B cell (primary cell): ENCODE results near the gene RAB17. TPM values are rescaled to one million over a fixed set of nuclear protein-coding genes. Genes with fewer than 3 reads are reported as not detected.

ENCODE experiments used
- ATAC-seq: fragments of 200-7000 bp; cut with Tn5 transposase; one replicate; pipeline ENCODE4 v1.10.0; 2021; ENCODE audit warnings: low read depth, mild to moderate bottlenecking, moderate number of reproducible peaks, moderate library complexity
- CTCF ChIA-PET: fragments of 350-600 bp; sonication (Branson Sonifier 250); formaldehyde crosslinking; loops from one replicate; lab custom pipeline; 2021; ENCODE audit warnings: antibody characterized with exemption, inconsistent platforms; lab: Charles Lee
- POLR2A ChIA-PET: fragments of 350-600 bp; sonication (Branson Sonifier 250); formaldehyde crosslinking; loops from one replicate; lab custom pipeline; 2021; ENCODE audit warnings: antibody characterized with exemption; lab: Charles Lee
- DNase-seq: peaks from one replicate; pipeline ENCODE4 v3.0.0; 2013
- H2AFZ ChIP-seq: 2 replicates; pipeline ENCODE4 v1.6.1; 2012; ENCODE audit warnings: mild to moderate bottlenecking, low read depth, low read length; ENCODE audit not compliant: insufficient read depth, poor library complexity, severe bottlenecking
- H3K27ac ChIP-seq, 2 donors: 1 replicate in 1 of 2; 2 replicates in 1 of 2; pipeline ENCODE4 v1.5.1; 2012 to 2013; ENCODE audit warnings: low read length in 2 of 2, mild to moderate bottlenecking in 2 of 2, moderate library complexity in 1 of 2
- H3K27me3 ChIP-seq, 4 experiments: fragments of 200-600 bp in 1 of 4; sonication (generic) in 1 of 4; replicated peaks in 1 of 4; 1 replicate in 2 of 4; 2 replicates in 2 of 4; pipeline versions ENCODE4 v1.6.1 to v1.7.0; 2013 to 2016; ENCODE audit warnings: low read length in 3 of 4, mild to moderate bottlenecking in 2 of 4, mixed read lengths in 1 of 4, moderate library complexity in 1 of 4; ENCODE audit not compliant: insufficient read depth in 4 of 4, control insufficient read depth in 3 of 4; ENCODE audit errors: control extremely low read depth in 1 of 4
- H3K36me3 ChIP-seq, 2 experiments: replicated peaks in 1 of 2; 1 replicate in 1 of 2; 2 replicates in 1 of 2; pipeline versions ENCODE4 v1.6.1 to v1.7.1; 2013; ENCODE audit warnings: low read length in 1 of 2; ENCODE audit not compliant: insufficient read depth in 2 of 2, control insufficient read depth in 1 of 2; ENCODE audit errors: control extremely low read depth in 1 of 2, extremely low read depth in 1 of 2
- H3K4me1 ChIP-seq, 2 donors: fragments of 200-600 bp in 1 of 2; sonication (generic) in 1 of 2; 1 replicate in 1 of 2; 2 replicates in 1 of 2; pipeline versions ENCODE4 v1.5.1 to v1.6.1; 2013 to 2017; ENCODE audit warnings: low read length in 2 of 2; ENCODE audit not compliant: control insufficient read depth in 2 of 2, insufficient read depth in 2 of 2
- H3K4me2 ChIP-seq: replicated peaks from 2 replicates; pipeline ENCODE3; 2012; ENCODE audit warnings: mild to moderate bottlenecking, low read depth, low read length; ENCODE audit not compliant: poor library complexity, severe bottlenecking
- H3K4me3 ChIP-seq, 5 experiments: fragments of 200-600 bp in 1 of 5; sonication (generic) in 1 of 5; 1 replicate in 3 of 5; 2 replicates in 2 of 5; pipeline versions ENCODE4 v1.5.1 to v1.7.0; 2011 to 2016; ENCODE audit warnings: low read length in 4 of 5, mild to moderate bottlenecking in 4 of 5, low read depth in 2 of 5, control low read depth in 1 of 5, moderate library complexity in 1 of 5; ENCODE audit not compliant: insufficient read depth in 1 of 5; ENCODE audit errors: control extremely low read depth in 1 of 5, extremely low read depth in 1 of 5
- H3K79me2 ChIP-seq: fragments of 200-600 bp; sonication (generic); one replicate; pipeline ENCODE4 v1.6.0; 2016; ENCODE audit warnings: low read length; ENCODE audit not compliant: control insufficient read depth, insufficient read depth
- H3K9ac ChIP-seq: fragments of 200-600 bp; sonication (generic); 2 replicates; pipeline ENCODE4 v1.6.1; 2017; ENCODE audit warnings: mild to moderate bottlenecking, low read length, moderate library complexity
- H3K9me3 ChIP-seq, 3 donors: one replicate each; pipeline versions ENCODE4 v1.6.1 to v1.7.1; 2013; ENCODE audit warnings: low read length in 2 of 3; ENCODE audit not compliant: control insufficient read depth in 2 of 3, insufficient read depth in 1 of 3; ENCODE audit errors: control extremely low read depth in 1 of 3
- H4K20me1 ChIP-seq: 2 replicates; pipeline ENCODE4 v1.6.0; 2012; ENCODE audit warnings: mild to moderate bottlenecking, low read length; ENCODE audit not compliant: insufficient read depth, control insufficient read depth, poor library complexity, severe bottlenecking
- H3K27ac Mint-ChIP-seq: one replicate; pipeline ENCODE4 v1.8.0; 2021; ENCODE audit warnings: mixed read lengths
- H3K27me3 Mint-ChIP-seq: one replicate; pipeline ENCODE4 v1.8.0; 2021; ENCODE audit warnings: mixed read lengths
- H3K4me1 Mint-ChIP-seq: one replicate; pipeline ENCODE4 v1.8.0; 2021; ENCODE audit warnings: mixed read lengths
- H3K4me3 Mint-ChIP-seq: one replicate; pipeline ENCODE4 v1.8.0; 2021; ENCODE audit warnings: mixed read lengths
- H3K9me3 Mint-ChIP-seq: one replicate; pipeline ENCODE4 v1.8.0; 2022; ENCODE audit warnings: mixed read lengths; ENCODE audit not compliant: insufficient read depth
- CTCF ChIP-seq: fragments of 200-600 bp; IDR thresholded peaks from one replicate; pipeline ENCODE4 v1.8.0; 2022; ENCODE audit warnings: antibody characterized with exemption, mild to moderate bottlenecking
- EZH2 ChIP-seq: IDR thresholded peaks from 2 replicates; pipeline ENCODE4 v1.6.1; 2012; ENCODE audit warnings: borderline replicate concordance, low read depth, mild to moderate bottlenecking, moderate library complexity, low read length; ENCODE audit not compliant: insufficient read depth, poor library complexity, severe bottlenecking
- WGBS: methylation state at CpG from one replicate; pipeline ENCODE4 v1.1.5; 2013; ENCODE audit warnings: missing lambda C conversion rate; ENCODE audit not compliant: insufficient coverage; 5-methylcytosine and 5-hydroxymethylcytosine counted together
- intact Hi-C: fragments of 100-400 bp; cut with micrococcal nuclease; formaldehyde crosslinking; loops from one replicate; pipeline ENCODE4 v1.10.0; 2022
- polyA plus RNA-seq: library from polyadenylated mRNA; depleted of rRNA; stranded (reverse); fragments of >200 nt; gene quantifications from 2 replicates; pipeline ENCODE4 v1.2.3, GENCODE V29; 2012
- total RNA-seq, 2 donors: library from RNA; stranded (reverse); fragments of 120-200 nt in 1 of 2; gene quantifications; 1 replicate in 1 of 2; 2 replicates in 1 of 2; pipeline versions ENCODE4 v1.2.3 to v1.2.4, GENCODE V29; 2013 to 2022

RAB17 gene
- total and polyA plus RNA-seq, 2 donors (not counting 1 experiment from before 2014, with no cell fraction given), result not detected

- no peak overlapping the region for H3K4me3 Mint-ChIP-seq
- Histone ChIP-seq H3K79me2 (no peaks in the 10 kb centered on the region), H2AFZ (no peak overlapping the region), H3K27ac (no peak overlapping the region), H3K36me3 (no peaks in the 10 kb centered on the region), H3K4me1 (no peaks in the 10 kb centered on the region), H3K27me3 (peaks cover 0 to 10% (median 0%) of the 10 kb centered on the region in 4 experiments), H3K4me3 (no peak overlapping the region), H3K4me2 (no peak overlapping the region), H3K9me3 (peaks cover 0 to 11% (median 3%) of the 10 kb centered on the region in 3 donors), H4K20me1 (no peaks in the 10 kb centered on the region), H3K9ac (no peak overlapping the region)
- peaks cover 4% of the 10 kb centered on the region for H3K9me3 Mint-ChIP-seq
- DNase-seq (no peak), ATAC-seq (no peak)
- H3K4me1 Mint-ChIP-seq, result no peaks in the 10 kb centered on the region
- peaks cover 19% of the 10 kb centered on the region for H3K27me3 Mint-ChIP-seq
- WGBS, result 91% methylated on average over 12 of the region's 14 CpGs
- ChIA-PET POLR2A (no interaction called here), CTCF (no interaction called here)
- intact Hi-C loops, result no loop called here
- TF ChIP-seq CTCF (no peak), EZH2 (no peak)
- H3K27ac Mint-ChIP-seq, result no peak overlapping the region
Observed at GRCh38 chr2:237564526-237565131, 25.9 kb downstream of the RAB17 start.

GRCh38 chr2:237563816-237564215, 26.7 kb downstream of the RAB17 start:
- no peak overlapping the region for H3K9ac ChIP-seq
- WGBS, result 46% methylated on average over 10 of the region's 14 CpGs
- H3K4me1 ChIP-seq, result no peaks in the 10 kb centered on the region
- H3K4me2 ChIP-seq, result no peak overlapping the region
- H3K9me3 Mint-ChIP-seq, result peaks cover 1% of the 10 kb centered on the region
- H3K4me1 Mint-ChIP-seq, result no peaks in the 10 kb centered on the region
- no peaks in the 10 kb centered on the region for H4K20me1 ChIP-seq
- no peak for TF ChIP-seq EZH2
- no peak for TF ChIP-seq CTCF
- intact Hi-C loops, result no loop called here
- CTCF ChIA-PET, result interaction anchor here (1.6 to 2.7 kb wide), 2 partner anchors 7 to 51 kb away, joined by 7 to 10 read pairs; no protein-coding TSS in a partner anchor
- H3K27ac Mint-ChIP-seq, result no peak overlapping the region
- H3K27ac ChIP-seq, result no peak overlapping the region
- H3K27me3 Mint-ChIP-seq, result peaks cover 20% of the 10 kb centered on the region
- H3K27me3 ChIP-seq, result peaks cover 0 to 8% (median 0%) of the 10 kb centered on the region in 4 experiments
- H2AFZ ChIP-seq, result no peak overlapping the region
- H3K36me3 ChIP-seq, result no peaks in the 10 kb centered on the region
- no peaks in the 10 kb centered on the region for H3K79me2 ChIP-seq
- ATAC-seq (no peak), DNase-seq (no peak)
- POLR2A ChIA-PET, result no interaction called here
- H3K9me3 ChIP-seq, result peaks cover 0 to 11% (median 0%) of the 10 kb centered on the region in 3 donors
- no peak overlapping the region for H3K4me3 ChIP-seq
- no peak overlapping the region for H3K4me3 Mint-ChIP-seq
